WTC11 (cell line): ENCODE results near the gene CERS4. TPM values are rescaled to one million over a fixed set of nuclear protein-coding genes. Genes with fewer than 3 reads are reported as not detected.
A peak's percentile ranks its signal among the peaks of the same experiment; 100 is the strongest.

ENCODE experiments used
- ATAC-seq: fragments of 200-7000 bp; cut with Tn5 transposase; 2 replicates; pipeline ENCODE4 v1.10.0; 2021; ENCODE audit warnings: mild to moderate bottlenecking, moderate library complexity
- CTCF ChIA-PET: fragments of 300-600 bp; sonication (Branson Sonifier 250); formaldehyde crosslinking; loops from one replicate; lab custom pipeline; 2021; ENCODE audit warnings: antibody characterized with exemption; lab: Charles Lee
- POLR2A ChIA-PET: fragments of 350-600 bp; sonication (Branson Sonifier 250); formaldehyde crosslinking; loops from one replicate; lab custom pipeline; 2021; ENCODE audit warnings: antibody characterized with exemption; lab: Charles Lee
- DNase-seq: peaks from one replicate; pipeline ENCODE4 v3.0.0; 2021; ENCODE audit warnings: low spot score
- H3K27ac Mint-ChIP-seq: 2 replicates; pipeline ENCODE4 v1.8.0; 2021; ENCODE audit warnings: mixed read lengths
- H3K27me3 Mint-ChIP-seq: 2 replicates; pipeline ENCODE4 v1.8.0; 2021; ENCODE audit warnings: low read depth, mild to moderate bottlenecking, moderate library complexity, mixed read lengths
- H3K36me3 Mint-ChIP-seq: 2 replicates; pipeline ENCODE4 v1.8.0; 2021; ENCODE audit warnings: mixed read lengths
- H3K4me1 Mint-ChIP-seq: 2 replicates; pipeline ENCODE4 v1.8.0; 2022; ENCODE audit warnings: mixed read lengths
- H3K4me3 Mint-ChIP-seq: 2 replicates; pipeline ENCODE4 v1.8.0; 2021; ENCODE audit warnings: mild to moderate bottlenecking, moderate library complexity, mixed read lengths
- H3K9me3 Mint-ChIP-seq: 2 replicates; pipeline ENCODE4 v1.8.0; 2021; ENCODE audit warnings: mixed read lengths
- ARID4B ChIP-seq: sonication (generic); formaldehyde crosslinking; IDR thresholded peaks from 2 replicates; pipeline ENCODE4 v1.8.0; 2023; ENCODE audit warnings: missing genetic modification reagents, mild to moderate bottlenecking, borderline replicate concordance
- CBFB ChIP-seq: sonication (generic); formaldehyde crosslinking; IDR thresholded peaks from 2 replicates; pipeline ENCODE4 v1.8.1; 2022; ENCODE audit warnings: mild to moderate bottlenecking, low read depth, missing genetic modification reagents
- CREM ChIP-seq: sonication (generic); formaldehyde crosslinking; IDR thresholded peaks from 2 replicates; pipeline ENCODE4 v1.8.1; 2022; ENCODE audit warnings: mild to moderate bottlenecking, missing genetic modification reagents, moderate library complexity
- ELF4 ChIP-seq: sonication (generic); formaldehyde crosslinking; IDR thresholded peaks from 2 replicates; pipeline ENCODE4 v1.8.1; 2022; ENCODE audit warnings: low read depth, mild to moderate bottlenecking, moderate library complexity, missing genetic modification reagents
- FOXP1 ChIP-seq: sonication (generic); formaldehyde crosslinking; IDR thresholded peaks from 2 replicates; pipeline ENCODE4 v1.8.0; 2022; ENCODE audit warnings: missing genetic modification reagents, mild to moderate bottlenecking, moderate library complexity, borderline replicate concordance
- HMGXB4 ChIP-seq: sonication (generic); formaldehyde crosslinking; IDR thresholded peaks from 2 replicates; pipeline ENCODE4 v1.8.1; 2023; ENCODE audit warnings: mild to moderate bottlenecking, moderate library complexity, missing genetic modification reagents
- JUN ChIP-seq: sonication (generic); formaldehyde crosslinking; IDR thresholded peaks from 2 replicates; pipeline ENCODE4 v1.8.0; 2023; ENCODE audit warnings: mild to moderate bottlenecking, missing genetic modification reagents
- KAT7 ChIP-seq: sonication (generic); formaldehyde crosslinking; IDR thresholded peaks from 2 replicates; pipeline ENCODE4 v1.8.1; 2023; ENCODE audit warnings: missing genetic modification reagents, mild to moderate bottlenecking, borderline replicate concordance
- MAX ChIP-seq: sonication (generic); formaldehyde crosslinking; IDR thresholded peaks from 2 replicates; pipeline ENCODE4 v1.8.0; 2022; ENCODE audit warnings: mild to moderate bottlenecking, missing genetic modification reagents
- RELA ChIP-seq: sonication (generic); formaldehyde crosslinking; IDR thresholded peaks from 2 replicates; pipeline ENCODE4 v1.8.1; 2022; ENCODE audit warnings: missing genetic modification reagents, mild to moderate bottlenecking, borderline replicate concordance
- RORB ChIP-seq: fragments of 250-450 bp; sonication (Bioruptor Pico); IDR thresholded peaks from 2 replicates; pipeline ENCODE4 v1.9.0; 2021; ENCODE audit warnings: mild to moderate bottlenecking
- SMAD4 ChIP-seq: sonication (generic); formaldehyde crosslinking; IDR thresholded peaks from 2 replicates; pipeline ENCODE4 v1.8.0; 2022; ENCODE audit warnings: mild to moderate bottlenecking, missing genetic modification reagents
- STAT6 ChIP-seq: sonication (generic); formaldehyde crosslinking; conservative IDR thresholded peaks from 2 replicates; pipeline ENCODE4 v1.8.1; 2023; ENCODE audit warnings: mild to moderate bottlenecking, low read depth, missing genetic modification reagents, moderate library complexity
- USF1 ChIP-seq: sonication (generic); formaldehyde crosslinking; IDR thresholded peaks from 2 replicates; pipeline ENCODE4 v1.8.0; 2022; ENCODE audit warnings: mild to moderate bottlenecking, missing genetic modification reagents
- USF2 ChIP-seq: sonication (generic); formaldehyde crosslinking; IDR thresholded peaks from 2 replicates; pipeline ENCODE4 v1.8.1; 2023; ENCODE audit warnings: mild to moderate bottlenecking, missing genetic modification reagents, moderate library complexity
- ZBTB43 ChIP-seq: sonication (generic); formaldehyde crosslinking; IDR thresholded peaks from 2 replicates; pipeline ENCODE4 v1.8.1; 2023; ENCODE audit warnings: mild to moderate bottlenecking, missing genetic modification reagents
- ZNF121 ChIP-seq: sonication (generic); formaldehyde crosslinking; IDR thresholded peaks from 2 replicates; pipeline ENCODE4 v1.8.0; 2023; ENCODE audit warnings: missing genetic modification reagents
- ZNF281 ChIP-seq: sonication (generic); formaldehyde crosslinking; IDR thresholded peaks from 2 replicates; pipeline ENCODE4 v1.8.0; 2023; ENCODE audit warnings: mild to moderate bottlenecking, missing genetic modification reagents
- ZNF317 ChIP-seq: sonication (generic); formaldehyde crosslinking; IDR thresholded peaks from 2 replicates; pipeline ENCODE4 v1.8.1; 2023; ENCODE audit warnings: low read depth, mild to moderate bottlenecking, moderate library complexity, missing genetic modification reagents, borderline replicate concordance
- total RNA-seq: library from RNA; stranded (reverse); gene quantifications from 3 replicates; pipeline ENCODE4 v1.2.3, GENCODE V29; 2021

Gene CERS4
- total RNA-seq, 1 experiment from 2014 or later = 116 TPM

- H3K27me3 Mint-ChIP-seq = no peaks in the 10 kb centered on the region
- H3K9me3 Mint-ChIP-seq = no peaks in the 10 kb centered on the region
- peak overlapping the region; percentile 86 for H3K4me3 Mint-ChIP-seq
- peaks cover 21% of the 10 kb centered on the region for H3K36me3 Mint-ChIP-seq
- ATAC-seq (peak; percentile 1), DNase-seq (peak; percentile 52)
- CTCF ChIA-PET = interaction anchor here (0.6 to 2.2 kb wide), 7 partner anchors 10 to 1550 kb away, joined by 3 to 13 read pairs (median 3); partner anchors contain the start of gene TIMM44
- peak overlapping the region; percentile 54 for H3K27ac Mint-ChIP-seq
- POLR2A ChIA-PET = interaction anchor here (0.8 to 1.0 kb wide), 2 partner anchors 51 to 288 kb away, joined by 3 read pairs; no protein-coding TSS in a partner anchor
- H3K4me1 Mint-ChIP-seq = peaks cover 68% of the 10 kb centered on the region
- TF ChIP-seq ZNF121 (CRISPR knock-in tag) (0 out of 2 replicates have a peak, but pooled peaks have one; percentile 21), ZBTB43 (no peak; the same call in 1 of the 2 replicates), ZNF317 (CRISPR knock-in tag) (no peak), FOXP1 (CRISPR knock-in tag) (0 out of 2 replicates have a peak, but pooled peaks have one; percentile 21), MAX (peak; percentile 57; the same call in 1 of the 2 replicates), SMAD4 (CRISPR knock-in tag) (peak; percentile 48; the same call in 1 of the 2 replicates), HMGXB4 (CRISPR knock-in tag) (peak; percentile 41; the same call in 1 of the 2 replicates), USF2 (CRISPR knock-in tag) (peak; percentile 41; the same call in 1 of the 2 replicates), CREM (0 out of 2 replicates have a peak, but pooled peaks have one; percentile 26), JUN (peak; percentile 30; the same call in 1 of the 2 replicates), RELA (peak; percentile 64; the same call in 1 of the 2 replicates), KAT7 (peak; percentile 70; the same call in 1 of the 2 replicates), ELF4 (CRISPR knock-in tag) (peak; percentile 34; the same call in 1 of the 2 replicates), RORB (no peak), ARID4B (CRISPR knock-in tag) (peak; percentile 86), CBFB (0 out of 2 replicates have a peak, but pooled peaks have one; percentile 41), USF1 (CRISPR knock-in tag) (peak; percentile 62; the same call in 1 of the 2 replicates), STAT6 (CRISPR knock-in tag) (no peak), ZNF281 (CRISPR knock-in tag) (no peak)
Measured at GRCh38 chr19:8209462-8210378, 550 bp downstream of the CERS4 start.
